HFFc6 (cell line): ENCODE data around the gene RCSD1. TPM values are rescaled to one million over a fixed set of nuclear protein-coding genes. Genes with fewer than 3 reads are reported as not detected.

ENCODE experiments used
- DNase-seq: peaks from one replicate; pipeline ENCODE4 v3.0.0-alpha.2; 2018
- H3K27ac Mint-ChIP-seq: 2 replicates; pipeline ENCODE4 v1.8.0; 2020; ENCODE audit warnings: mild to moderate bottlenecking, mixed read lengths
- H3K27me3 Mint-ChIP-seq: 2 replicates; pipeline ENCODE4 v1.8.0; 2021; ENCODE audit warnings: mild to moderate bottlenecking, moderate library complexity, mixed read lengths; ENCODE audit not compliant: insufficient read depth
- H3K36me3 Mint-ChIP-seq: 2 replicates; pipeline ENCODE4 v1.8.0; 2021; ENCODE audit warnings: low read depth, mixed read lengths
- H3K4me1 Mint-ChIP-seq: 2 replicates; pipeline ENCODE4 v1.8.0; 2020; ENCODE audit warnings: low read depth, mixed read lengths
- H3K4me3 Mint-ChIP-seq: 2 replicates; pipeline ENCODE4 v1.8.0; 2020; ENCODE audit warnings: mild to moderate bottlenecking, moderate library complexity, mixed read lengths
- H3K9me3 Mint-ChIP-seq: 2 replicates; pipeline ENCODE4 v1.8.0; 2020; ENCODE audit warnings: mild to moderate bottlenecking, mixed read lengths
- CTCF ChIP-seq: fragments of 200-600 bp; sonication (generic); IDR thresholded peaks from 2 replicates; pipeline ENCODE4 v1.5.0; 2021; ENCODE audit warnings: antibody characterized with exemption, mild to moderate bottlenecking
- total RNA-seq, 6 experiments: library from RNA; stranded (reverse); fragmentation: NEBNext Ultra II Directional; extraction: Animal tissue kit (Norgen Biotek cat#: 25700); gene quantifications; 2 replicates in 1 of 6; 3 replicates in 5 of 6; pipeline ENCODE4 v1.2.3, GENCODE V29; 2021

RCSD1 gene
- total RNA-seq, 6 experiments from 2014 or later, result not detected

DNA sequence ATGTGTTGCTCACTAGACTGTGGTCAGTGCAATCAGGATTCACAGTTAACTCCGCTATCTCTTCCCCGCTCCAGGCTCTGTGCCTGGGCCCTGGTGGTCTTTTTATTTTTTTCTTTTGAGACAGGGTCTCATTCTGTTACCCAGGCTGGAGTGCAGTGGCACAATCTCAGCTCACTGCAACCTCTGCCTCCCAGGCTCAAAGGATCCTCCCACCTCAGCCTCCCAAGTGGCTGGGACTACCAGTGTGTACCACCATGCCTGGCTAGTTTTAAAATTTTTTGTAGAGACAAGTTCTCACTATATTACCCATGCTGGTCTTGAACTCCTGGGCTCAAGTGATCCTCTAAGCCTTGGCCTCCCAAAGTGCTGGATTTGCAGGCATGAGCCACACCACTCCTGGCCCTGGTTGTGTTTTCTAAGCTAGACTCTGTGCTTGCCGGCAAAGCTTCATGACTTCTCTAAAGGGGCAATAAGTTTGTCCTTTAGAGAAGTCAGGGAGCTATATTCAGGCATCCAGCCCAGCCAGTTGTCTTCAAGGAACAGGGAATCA lies 1.4 kb downstream of the RCSD1 start:
- no peak for DNase-seq
- Mint-ChIP-seq H3K9me3 (no peaks in the 10 kb centered on the region), H3K36me3 (no peaks in the 10 kb centered on the region), H3K27ac (no peak overlapping the region), H3K27me3 (peaks cover 51% of the 10 kb centered on the region), H3K4me1 (peaks cover 12% of the 10 kb centered on the region), H3K4me3 (no peak overlapping the region)
- no peak for TF ChIP-seq CTCF

DNA sequence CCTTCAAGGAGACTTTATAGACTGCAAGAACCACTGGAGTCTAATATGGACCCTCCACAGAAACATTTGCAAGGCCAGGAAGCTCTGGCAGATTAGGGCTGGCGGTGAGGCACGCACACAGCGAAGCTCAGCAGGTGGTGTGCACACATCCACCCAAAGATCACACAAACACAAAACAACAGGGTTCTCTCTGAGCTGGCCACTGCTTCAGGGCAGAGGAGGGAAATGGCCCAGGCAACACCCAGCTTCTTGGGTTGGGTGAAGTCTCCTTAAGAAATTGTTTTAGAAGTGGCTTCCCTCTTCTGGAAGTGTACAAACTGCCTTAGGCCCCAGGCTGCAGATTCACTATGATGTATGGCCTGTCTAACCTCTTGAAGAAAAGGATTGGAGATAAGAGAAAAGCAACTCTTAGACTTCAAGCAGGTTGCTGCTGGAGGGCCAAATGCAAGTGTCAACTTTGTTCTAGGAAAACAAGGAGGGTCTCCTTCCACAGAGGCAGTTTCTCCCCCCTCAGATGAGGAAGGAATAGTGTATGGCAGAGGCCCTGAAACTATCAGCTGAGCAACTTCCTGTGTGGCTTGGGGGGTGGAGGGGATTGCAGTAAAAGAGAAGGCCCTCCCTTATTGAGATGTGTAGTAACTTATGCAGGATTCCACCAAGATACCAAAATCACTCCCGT lies 2.0 kb downstream of the RCSD1 start:
- Mint-ChIP-seq H3K9me3 (no peaks in the 10 kb centered on the region), H3K27ac (no peak overlapping the region), H3K4me3 (no peak overlapping the region), H3K4me1 (peaks cover 17% of the 10 kb centered on the region), H3K36me3 (no peaks in the 10 kb centered on the region), H3K27me3 (peaks cover 56% of the 10 kb centered on the region)
- no peak for DNase-seq
- TF ChIP-seq CTCF, result no peak

GRCh38 chr1:167633258-167633944 lies 3.4 kb downstream of the RCSD1 start:
- Mint-ChIP-seq H3K9me3 (no peaks in the 10 kb centered on the region), H3K27ac (no peak overlapping the region), H3K4me1 (peaks cover 17% of the 10 kb centered on the region), H3K36me3 (no peaks in the 10 kb centered on the region), H3K27me3 (peaks cover 54% of the 10 kb centered on the region), H3K4me3 (no peak overlapping the region)
- TF ChIP-seq CTCF, result no peak
- no peak for DNase-seq

DNA sequence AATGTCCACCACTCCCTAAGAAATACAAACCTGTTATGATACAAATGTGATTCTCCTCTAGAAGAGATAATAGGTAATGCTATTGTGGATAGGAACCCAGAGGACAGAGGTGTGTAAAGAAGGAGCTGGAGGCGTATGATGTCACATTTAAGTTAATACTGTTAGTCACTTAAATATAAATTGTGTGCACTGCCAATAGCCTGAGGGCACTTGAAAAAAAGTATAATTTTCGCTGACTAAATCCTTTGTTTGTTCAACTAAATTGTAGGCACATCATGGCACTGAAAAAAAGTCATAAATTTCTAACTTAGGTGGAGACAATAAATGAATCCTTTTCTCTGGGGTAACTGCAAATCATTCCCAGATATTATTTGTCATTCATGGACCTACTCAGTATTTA lies 4.4 kb downstream of the RCSD1 start:
- H3K4me3 Mint-ChIP-seq, result no peak overlapping the region
- DNase-seq, result peak; percentile 2
- no peaks in the 10 kb centered on the region for H3K9me3 Mint-ChIP-seq
- no peak overlapping the region for H3K27ac Mint-ChIP-seq
- peaks cover 54% of the 10 kb centered on the region for H3K27me3 Mint-ChIP-seq
- H3K4me1 Mint-ChIP-seq, result peaks cover 16% of the 10 kb centered on the region
- H3K36me3 Mint-ChIP-seq, result no peaks in the 10 kb centered on the region
- TF ChIP-seq CTCF, result no peak

- Mint-ChIP-seq H3K4me1 (peaks cover 12% of the 10 kb centered on the region), H3K9me3 (no peaks in the 10 kb centered on the region), H3K27me3 (peaks cover 56% of the 10 kb centered on the region), H3K4me3 (no peak overlapping the region), H3K27ac (no peak overlapping the region), H3K36me3 (no peaks in the 10 kb centered on the region)
- DNase-seq, result no peak
- TF ChIP-seq CTCF, result no peak
These were observed 5.2 kb downstream of the RCSD1 start for GRCh38 chr1:167635156-167635648.
